ENCODE data around the gene KCNJ9. TPM values are rescaled to one million over a fixed set of nuclear protein-coding genes. Genes with fewer than 3 reads are reported as not detected.

Gene KCNJ9
- total RNA-seq, 1 experiment from 2014 or later = 0.05 TPM

GRCh38 chr1:160134791-160135572 lies 53.6 kb downstream of the KCNJ9 start:
- Histone ChIP-seq H3K27ac (ENCODE audit: low read depth, low read length) (no peak overlapping the region), H3K9ac (ENCODE audit: low read length) (no peak overlapping the region), H3K36me3 (ENCODE audit: control insufficient read depth in 1 of 2, insufficient read depth in 2 of 2, low read length in 2 of 2) (no peaks in the 10 kb centered on the region), H3K4me2 (ENCODE audit: low read length) (no peak overlapping the region), H3K27me3 (ENCODE audit: insufficient read depth, low read length) (no peaks in the 10 kb centered on the region), H3K79me2 (ENCODE audit: insufficient read depth, low read length) (no peaks in the 10 kb centered on the region), H3K4me1 (ENCODE audit: control insufficient read depth in 1 of 2, insufficient read depth in 2 of 2, low read length in 2 of 2) (no peaks in the 10 kb centered on the region), H3K9me2 (ENCODE audit: insufficient read depth) (no peaks in the 10 kb centered on the region), H4K20me1 (ENCODE audit: insufficient read depth) (no peaks in the 10 kb centered on the region), H3K9me3 (ENCODE audit: control insufficient read depth in 1 of 2, insufficient read depth in 1 of 2, low read depth in 1 of 2, low read length in 2 of 2) (no peaks in the 10 kb centered on the region), H3K4me3 (replicated peaks in 1 of 2; ENCODE audit: low read depth in 1 of 2, low read length in 2 of 2) (no peak overlapping the region), H2AFZ (ENCODE audit: low read depth, low read length, poor library complexity, severe bottlenecking) (no peak overlapping the region)
- DNase-seq (ENCODE audit: low read depth, low spot score) (no peak), ATAC-seq (no peak)
- ChIA-PET RAD21 (ENCODE audit: low non-redundant PET in 1 of 2, low total read pairs in 2 of 2, uncharacterized antibody in 2 of 2, unreplicated experiment in 2 of 2) (no interaction called here), POLR2A (no interaction called here), CTCF (no interaction called here)
- BruUV-seq (replicated peaks) = no TSS peak
- intact Hi-C loops (cut with micrococcal nuclease) = no loop called here
- TF ChIP-seq POLR2A (IDR thresholded peaks at IDR 0.05; ENCODE audit: borderline replicate concordance, extremely low read depth, insufficient read depth, insufficient read length) = no peak
- TF ChIP-seq CEBPB (IDR thresholded peaks at IDR 0.05; ENCODE audit: low read depth) = no peak
- no peak for TF ChIP-seq ATF3 (IDR thresholded peaks at IDR 0.05)
- no peak for TF ChIP-seq ZNF274 (IDR thresholded peaks at IDR 0.05; ENCODE audit: low read depth, low read length)

- no peaks in the 10 kb centered on the region for H3K36me3 ChIP-seq (ENCODE audit: control insufficient read depth in 1 of 2, insufficient read depth in 2 of 2, low read length in 2 of 2)
- ChIA-PET RAD21 (ENCODE audit: low non-redundant PET in 1 of 2, low total read pairs in 2 of 2, uncharacterized antibody in 2 of 2, unreplicated experiment in 2 of 2) (no interaction called here), CTCF (no interaction called here), POLR2A (no interaction called here)
- intact Hi-C loops (cut with micrococcal nuclease) = no loop called here
- H3K4me1 ChIP-seq (ENCODE audit: control insufficient read depth in 1 of 2, insufficient read depth in 2 of 2, low read length in 2 of 2) = no peaks in the 10 kb centered on the region
- no peak overlapping the region for H3K4me2 ChIP-seq (ENCODE audit: low read length)
- H3K9me2 ChIP-seq (ENCODE audit: insufficient read depth) = no peaks in the 10 kb centered on the region
- no peaks in the 10 kb centered on the region for H4K20me1 ChIP-seq (ENCODE audit: insufficient read depth)
- no peak overlapping the region for H2AFZ ChIP-seq (ENCODE audit: low read depth, low read length, poor library complexity, severe bottlenecking)
- no peaks in the 10 kb centered on the region for H3K79me2 ChIP-seq (ENCODE audit: insufficient read depth, low read length)
- no peak overlapping the region for H3K4me3 ChIP-seq (replicated peaks in 1 of 2; ENCODE audit: low read depth in 1 of 2, low read length in 2 of 2)
- H3K9ac ChIP-seq (ENCODE audit: low read length) = no peak overlapping the region
- H3K27me3 ChIP-seq (ENCODE audit: insufficient read depth, low read length) = no peaks in the 10 kb centered on the region
- BruUV-seq (replicated peaks) = no TSS peak
- no peak overlapping the region for H3K27ac ChIP-seq (ENCODE audit: low read depth, low read length)
- TF ChIP-seq FOSL1 (IDR thresholded peaks at IDR 0.05; ENCODE audit: low read depth) (no peak), EZH2 (IDR thresholded peaks at IDR 0.05) (no peak), TCF7L2 (IDR thresholded peaks at IDR 0.05; ENCODE audit: borderline replicate concordance, extremely low read depth, insufficient read depth, insufficient read length) (no peak), SP1 (IDR thresholded peaks at IDR 0.05; ENCODE audit: low read depth) (no peak), RAD21 (IDR thresholded peaks at IDR 0.05; ENCODE audit: low read depth) (no peak)
- TF ChIP-seq, protein P1, sequence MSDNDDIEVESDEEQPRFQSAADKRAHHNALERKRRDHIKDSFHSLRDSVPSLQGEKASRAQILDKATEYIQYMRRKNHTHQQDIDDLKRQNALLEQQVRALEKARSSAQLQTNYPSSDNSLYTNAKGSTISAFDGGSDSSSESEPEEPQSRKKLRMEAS (IDR thresholded peaks at IDR 0.05) = no peak
- no peak for DNase-seq (ENCODE audit: low read depth, low spot score)
- no peak for ATAC-seq
- H3K9me3 ChIP-seq (ENCODE audit: control insufficient read depth in 1 of 2, insufficient read depth in 1 of 2, low read depth in 1 of 2, low read length in 2 of 2) = no peaks in the 10 kb centered on the region
Observed at GRCh38 chr1:160136121-160136925, 55.0 kb downstream of the KCNJ9 start.
